NCI-H2196 (cell line): ENCODE results near the gene TRPM3.

Experiments
- DNase-seq: peaks from one replicate; lab custom pipeline; 2025; ENCODE audit not compliant: unreplicated experiment; lab: John Stamatoyannopoulos, UW

Gene TRPM3

GRCh38 chr9:71098801-71099200 lies 22.6 kb downstream of the TRPM3 start:
- DNase-seq = no peak

GRCh38 chr9:71097671-71098070 lies 23.8 kb downstream of the TRPM3 start:
- DNase-seq = no peak

- no peak for DNase-seq
Observed at GRCh38 chr9:71096421-71097108, 24.9 kb downstream of the TRPM3 start.

- no peak for DNase-seq
Observed at GRCh38 chr9:71094708-71095251, 26.6 kb downstream of the TRPM3 start.

- no peak for DNase-seq
Observed at GRCh38 chr9:71090896-71091295, 30.5 kb downstream of the TRPM3 start.

GRCh38 chr9:71079451-71079850 lies 42.0 kb downstream of the TRPM3 start:
- DNase-seq = no peak

GRCh38 chr9:71076096-71076495 lies 45.3 kb downstream of the TRPM3 start:
- DNase-seq = no peak

GRCh38 chr9:71073494-71073893 lies 47.9 kb downstream of the TRPM3 start:
- no peak for DNase-seq

GRCh38 chr9:71072587-71072986 lies 48.8 kb downstream of the TRPM3 start:
- no peak for DNase-seq

- DNase-seq = no peak
Observed at GRCh38 chr9:71071633-71072032, 49.8 kb downstream of the TRPM3 start.

GRCh38 chr9:71058660-71059059 lies 62.8 kb downstream of the TRPM3 start:
- DNase-seq = no peak

- DNase-seq = no peak
Observed at GRCh38 chr9:71052287-71052686, 69.1 kb downstream of the TRPM3 start.

- no peak for DNase-seq
Observed at GRCh38 chr9:71048280-71048679, 73.1 kb downstream of the TRPM3 start.

GRCh38 chr9:71042448-71042990 lies 78.9 kb downstream of the TRPM3 start:
- no peak for DNase-seq

GRCh38 chr9:71037521-71037920 lies 83.9 kb downstream of the TRPM3 start:
- no peak for DNase-seq

- DNase-seq = no peak
Observed at GRCh38 chr9:71036501-71036900, 84.9 kb downstream of the TRPM3 start.

GRCh38 chr9:71032779-71033178 lies 88.6 kb downstream of the TRPM3 start:
- no peak for DNase-seq

GRCh38 chr9:71025728-71026127 lies 95.7 kb downstream of the TRPM3 start:
- no peak for DNase-seq

- no peak for DNase-seq
Observed at GRCh38 chr9:71025201-71025600, 96.2 kb downstream of the TRPM3 start.

- DNase-seq = no peak
Observed at GRCh38 chr9:71010258-71010657, 111.2 kb downstream of the TRPM3 start.

GRCh38 chr9:71005456-71005855 lies 116.0 kb downstream of the TRPM3 start:
- no peak for DNase-seq

GRCh38 chr9:71004196-71004595 lies 117.2 kb downstream of the TRPM3 start:
- DNase-seq = no peak

- no peak for DNase-seq
Observed at GRCh38 chr9:71003346-71003745, 118.1 kb downstream of the TRPM3 start.
